Measurements from ENCODE around the gene PPP6R1.

PPP6R1 gene

GRCh38 chr19:55258828-55259539 is at the start of gene PPP6R1:
PPP6R1 (minus strand) TSS chr19:55259017; CDS start chr19:55247103, 11,914 bp downstream.
- DNase-seq (ENCODE audit: low read depth): peak; percentile 92

GRCh38 chr19:55308281-55308680 is 49.5 kb upstream of the PPP6R1 start:
- no peak for DNase-seq (ENCODE audit: low read depth)

- DNase-seq (ENCODE audit: low read depth): no peak
Measured at GRCh38 chr19:55306712-55307111, 47.9 kb upstream of the PPP6R1 start.

- DNase-seq (ENCODE audit: low read depth): no peak
Measured at GRCh38 chr19:55305983-55306562, 47.3 kb upstream of the PPP6R1 start.

DNA sequence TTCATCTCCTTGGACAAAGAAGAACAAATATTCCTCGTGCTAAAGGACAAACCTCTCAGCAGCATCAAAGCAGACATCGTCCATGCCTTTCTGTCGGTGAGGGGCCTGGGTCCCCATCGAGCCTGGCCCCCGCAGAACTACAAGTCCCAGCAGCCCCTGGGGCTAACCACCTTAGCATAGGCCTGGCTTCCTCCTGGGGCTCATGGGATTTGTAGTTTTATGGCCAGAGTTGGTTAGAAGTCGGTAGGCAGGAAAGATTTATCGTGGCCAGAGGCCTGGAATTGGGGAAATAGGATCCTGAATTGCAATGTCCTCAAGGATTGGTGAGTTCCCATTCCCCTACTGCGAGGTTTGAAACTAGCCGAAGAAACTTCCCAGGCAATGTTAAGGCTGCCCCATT is 46.7 kb upstream of the PPP6R1 start:
- no peak for DNase-seq (ENCODE audit: low read depth)

GRCh38 chr19:55304980-55305379 is 46.2 kb upstream of the PPP6R1 start:
- DNase-seq (ENCODE audit: low read depth): no peak

GRCh38 chr19:55304279-55304978 is 45.6 kb upstream of the PPP6R1 start:
- no peak for DNase-seq (ENCODE audit: low read depth)

GRCh38 chr19:55303477-55303876 is 44.7 kb upstream of the PPP6R1 start:
- no peak for DNase-seq (ENCODE audit: low read depth)

DNA sequence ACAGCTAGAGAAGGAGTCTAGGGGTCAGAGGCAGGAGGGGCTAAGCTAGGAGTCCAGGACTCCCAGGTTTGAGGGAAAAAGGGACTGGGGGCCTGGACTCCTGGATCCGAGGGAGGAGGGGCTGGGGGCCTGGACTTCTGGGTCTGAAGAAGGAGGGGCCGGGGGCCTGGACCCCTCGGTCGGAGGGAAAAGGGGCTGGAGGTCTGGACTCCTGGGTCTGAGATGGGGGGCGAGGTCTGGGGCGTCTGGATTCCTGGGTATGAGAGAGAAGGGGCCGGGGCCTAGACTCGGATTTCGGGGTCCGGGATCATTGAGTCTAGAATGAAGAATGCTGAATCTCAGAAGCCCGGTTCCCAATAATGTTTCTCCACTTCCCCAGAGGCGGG is 43.5 kb upstream of the PPP6R1 start:
- DNase-seq (ENCODE audit: low read depth): no peak

GRCh38 chr19:55301459-55302317 is 42.9 kb upstream of the PPP6R1 start:
- DNase-seq (ENCODE audit: low read depth): peak; percentile 90

GRCh38 chr19:55300886-55301458 is 42.2 kb upstream of the PPP6R1 start:
- DNase-seq (ENCODE audit: low read depth): no peak

DNA sequence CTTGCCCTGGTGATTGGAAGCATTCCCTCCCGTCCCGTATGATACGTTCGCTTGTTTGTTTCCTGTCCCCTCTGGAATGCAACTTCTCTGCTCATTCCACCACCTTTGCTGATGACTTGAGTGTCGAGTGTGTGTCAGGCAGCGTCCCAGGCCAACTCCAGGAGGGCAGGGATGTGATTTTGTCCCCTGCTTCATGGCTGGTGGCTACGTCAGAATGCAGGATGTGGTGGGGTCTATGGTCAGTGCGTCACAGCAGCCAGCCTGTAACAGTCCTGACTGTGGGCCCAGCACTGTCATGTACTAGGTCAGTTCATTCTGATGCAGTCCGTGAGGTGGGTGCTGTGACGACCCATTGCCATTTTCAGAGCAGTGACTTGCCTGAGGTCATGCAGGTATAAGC is 41.2 kb upstream of the PPP6R1 start:
- DNase-seq (ENCODE audit: low read depth): no peak

DNA sequence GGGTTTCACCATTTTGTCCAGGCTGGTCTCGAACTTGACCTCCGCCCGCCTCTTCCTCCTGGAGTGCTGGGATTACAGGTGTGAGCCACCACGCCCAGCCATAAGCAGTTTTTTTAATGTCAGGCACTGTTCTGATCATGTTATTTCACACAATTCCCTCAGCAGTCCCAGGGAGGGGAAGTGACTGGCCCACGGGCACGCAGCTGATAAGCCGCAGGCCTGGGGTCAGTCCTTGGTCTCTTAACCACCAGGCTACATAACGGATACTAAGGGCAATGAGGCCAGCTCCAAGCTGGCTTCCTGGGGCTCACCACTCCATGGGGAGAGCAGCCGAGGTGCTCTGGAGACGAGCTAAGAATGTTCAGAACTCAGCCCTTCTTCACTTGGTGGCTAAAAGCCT is 38.5 kb upstream of the PPP6R1 start:
- no peak for DNase-seq (ENCODE audit: low read depth)

DNA sequence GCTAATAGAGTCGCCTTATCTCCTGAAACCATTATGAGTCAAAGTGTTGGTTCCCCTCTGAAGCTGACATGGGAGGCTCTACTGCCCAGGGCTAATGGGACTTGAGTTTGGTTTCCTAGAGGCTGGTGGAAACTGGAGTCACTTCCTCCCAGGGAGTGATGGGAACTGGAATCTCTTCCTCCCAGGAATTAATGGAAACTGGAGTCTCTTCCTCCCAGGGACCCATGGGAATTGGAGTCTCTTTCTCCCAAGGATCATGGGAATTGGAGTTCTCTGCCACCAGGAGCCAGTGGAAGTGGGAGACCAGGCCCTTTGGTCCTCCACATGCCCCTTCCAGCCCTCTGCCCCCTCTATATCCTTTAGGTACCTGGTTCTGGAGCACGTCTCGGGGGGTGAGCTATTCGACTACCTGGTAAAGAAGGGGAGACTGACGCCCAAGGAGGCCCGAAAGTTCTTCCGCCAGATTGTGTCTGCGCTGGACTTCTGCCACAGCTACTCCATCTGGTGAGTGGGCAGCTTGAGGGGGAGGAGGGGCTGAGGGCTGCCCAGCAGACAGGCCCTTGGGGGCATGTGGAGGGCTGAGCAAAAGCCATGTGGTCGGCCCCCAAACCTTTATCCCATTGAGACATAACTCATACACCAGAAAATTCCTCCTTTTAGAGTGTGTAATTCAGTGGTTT is 30.4 kb upstream of the PPP6R1 start:
- DNase-seq (ENCODE audit: low read depth): no peak

- no peak for DNase-seq (ENCODE audit: low read depth)
Measured at GRCh38 chr19:55287361-55288079, 28.7 kb upstream of the PPP6R1 start.

GRCh38 chr19:55285229-55285890 is 26.5 kb upstream of the PPP6R1 start:
- DNase-seq (ENCODE audit: low read depth): no peak

GRCh38 chr19:55284405-55285058 is 25.7 kb upstream of the PPP6R1 start:
- DNase-seq (ENCODE audit: low read depth): no peak

- peak; percentile 40 for DNase-seq (ENCODE audit: low read depth)
Measured at GRCh38 chr19:55283548-55284377, 24.9 kb upstream of the PPP6R1 start, which contains the start of gene BRSK1. BRSK1 (plus strand) TSS chr19:55283997; CDS start chr19:55284443, 446 bp downstream.

All from stimulated activated CD8-positive, alpha-beta memory T cell treated with anti-CD3 and anti-CD28 coated beads, Interleukin-12 subunit alpha, Interleukin-12 subunit beta, amount 100 ng/mL, for 4 hours (primary cell).